Mucosa of descending colon (tissue), 3 donors: ENCODE data around the gene CNOT1. TPM values are rescaled to one million over a fixed set of nuclear protein-coding genes. Genes with fewer than 3 reads are reported as not detected.

ENCODE experiments used
- ATAC-seq: fragments of 200-7000 bp; cut with Tn5 transposase; one replicate; pipeline ENCODE4 v1.9.1; 2020; ENCODE audit warnings: mild to moderate bottlenecking, moderate library complexity
- DNase-seq, 3 donors: peaks; one replicate each; pipeline ENCODE4 v3.0.0-alpha.2; 2020
- H3K36me3 ChIP-seq: fragments of 200-600 bp; one replicate; pipeline ENCODE4 v1.8.0; 2021; ENCODE audit warnings: low read depth, mild to moderate bottlenecking
- H3K4me1 ChIP-seq: fragments of 200-600 bp; one replicate; pipeline ENCODE4 v1.8.0; 2021; ENCODE audit warnings: low read depth, mild to moderate bottlenecking
- H3K4me3 ChIP-seq: fragments of 200-600 bp; one replicate; pipeline ENCODE4 v1.8.0; 2021; ENCODE audit warnings: mild to moderate bottlenecking
- H3K9me3 ChIP-seq: fragments of 200-600 bp; one replicate; pipeline ENCODE4 v1.8.0; 2021; ENCODE audit warnings: mild to moderate bottlenecking
- intact Hi-C, 2 donors: fragments of 100-400 bp; cut with DNase I in 1 of 2; cut with micrococcal nuclease in 1 of 2; formaldehyde crosslinking; loops; one replicate each; pipeline versions ENCODE4 v1.11.0 to v1.11.1; 2022; cut with DNase I, micrococcal nuclease
- total RNA-seq, 3 donors: library from RNA; stranded (reverse); fragmentation: NEBNext Ultra II Directional in 2 of 3; extraction: Animal tissue kit (Norgen Biotek cat#: 25700) in 2 of 3; gene quantifications; one replicate each; pipeline versions ENCODE4 v1.2.1 to v1.2.4, GENCODE V29; 2021 to 2023
- TF ChIP-seq, protein P1 (sequence below): fragments of 200-600 bp; IDR thresholded peaks from one replicate; pipeline ENCODE4 v1.8.0; 2022; ENCODE audit warnings: antibody characterized with exemption, mild to moderate bottlenecking
- donor health status: DM: no; HTN: no; CAD: no; lungs with moderate emphysema.
- donor health status: DM: no; HTN: no; CAD: no.
- donor health status: DM: no; HTN: yes; CAD: no.

The CNOT1 gene
- total RNA-seq, 3 donors from 2014 or later, result 194 to 239 (median 230) TPM

DNA sequence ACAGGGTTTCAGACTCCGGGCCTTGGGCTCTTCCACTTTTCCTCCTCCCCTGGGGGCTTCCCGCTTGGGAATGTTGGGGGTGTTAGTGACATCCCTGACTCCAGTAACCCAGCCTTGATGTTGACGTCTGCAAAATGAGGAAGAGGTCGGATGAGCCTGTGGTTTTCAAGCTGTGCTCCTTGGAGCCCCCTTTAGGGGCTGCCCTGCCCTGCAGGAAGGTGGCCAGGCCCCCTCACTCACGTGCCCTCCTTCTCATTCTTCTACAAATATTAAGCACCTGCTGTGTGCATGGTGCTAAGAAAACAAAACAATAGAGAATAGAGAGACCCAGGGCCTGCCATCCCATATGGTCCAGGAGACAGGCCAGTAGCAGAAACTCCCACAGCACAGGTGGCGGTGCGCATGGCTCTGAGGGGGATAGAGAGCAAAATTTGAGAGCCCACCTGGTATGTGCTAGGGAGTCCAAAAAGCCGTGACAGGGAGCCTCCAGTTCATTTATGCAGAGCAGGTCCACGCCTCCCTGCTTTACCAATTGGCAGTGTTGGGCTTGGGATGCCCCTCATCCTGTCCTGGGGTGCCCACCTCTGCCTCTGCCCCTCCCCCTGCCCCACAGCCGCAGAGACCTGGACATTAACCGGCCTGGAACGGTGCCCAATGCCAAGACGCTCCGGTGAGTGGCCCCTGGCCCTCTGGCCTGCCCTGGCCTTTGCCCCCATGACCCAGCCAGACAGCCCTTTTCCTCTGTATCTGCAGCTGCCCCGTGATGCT, 122.2 kb downstream of the CNOT1 start:
- no peaks in the 10 kb centered on the region for H3K4me1 ChIP-seq
- DNase-seq, result no peak
- H3K9me3 ChIP-seq, result no peaks in the 10 kb centered on the region
- ATAC-seq, result no peak
- H3K4me3 ChIP-seq, result no peak overlapping the region
- no peaks in the 10 kb centered on the region for H3K36me3 ChIP-seq
- intact Hi-C loops, result no loop called here
- TF ChIP-seq, protein P1, sequence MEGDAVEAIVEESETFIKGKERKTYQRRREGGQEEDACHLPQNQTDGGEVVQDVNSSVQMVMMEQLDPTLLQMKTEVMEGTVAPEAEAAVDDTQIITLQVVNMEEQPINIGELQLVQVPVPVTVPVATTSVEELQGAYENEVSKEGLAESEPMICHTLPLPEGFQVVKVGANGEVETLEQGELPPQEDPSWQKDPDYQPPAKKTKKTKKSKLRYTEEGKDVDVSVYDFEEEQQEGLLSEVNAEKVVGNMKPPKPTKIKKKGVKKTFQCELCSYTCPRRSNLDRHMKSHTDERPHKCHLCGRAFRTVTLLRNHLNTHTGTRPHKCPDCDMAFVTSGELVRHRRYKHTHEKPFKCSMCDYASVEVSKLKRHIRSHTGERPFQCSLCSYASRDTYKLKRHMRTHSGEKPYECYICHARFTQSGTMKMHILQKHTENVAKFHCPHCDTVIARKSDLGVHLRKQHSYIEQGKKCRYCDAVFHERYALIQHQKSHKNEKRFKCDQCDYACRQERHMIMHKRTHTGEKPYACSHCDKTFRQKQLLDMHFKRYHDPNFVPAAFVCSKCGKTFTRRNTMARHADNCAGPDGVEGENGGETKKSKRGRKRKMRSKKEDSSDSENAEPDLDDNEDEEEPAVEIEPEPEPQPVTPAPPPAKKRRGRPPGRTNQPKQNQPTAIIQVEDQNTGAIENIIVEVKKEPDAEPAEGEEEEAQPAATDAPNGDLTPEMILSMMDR, result no peak

DNA sequence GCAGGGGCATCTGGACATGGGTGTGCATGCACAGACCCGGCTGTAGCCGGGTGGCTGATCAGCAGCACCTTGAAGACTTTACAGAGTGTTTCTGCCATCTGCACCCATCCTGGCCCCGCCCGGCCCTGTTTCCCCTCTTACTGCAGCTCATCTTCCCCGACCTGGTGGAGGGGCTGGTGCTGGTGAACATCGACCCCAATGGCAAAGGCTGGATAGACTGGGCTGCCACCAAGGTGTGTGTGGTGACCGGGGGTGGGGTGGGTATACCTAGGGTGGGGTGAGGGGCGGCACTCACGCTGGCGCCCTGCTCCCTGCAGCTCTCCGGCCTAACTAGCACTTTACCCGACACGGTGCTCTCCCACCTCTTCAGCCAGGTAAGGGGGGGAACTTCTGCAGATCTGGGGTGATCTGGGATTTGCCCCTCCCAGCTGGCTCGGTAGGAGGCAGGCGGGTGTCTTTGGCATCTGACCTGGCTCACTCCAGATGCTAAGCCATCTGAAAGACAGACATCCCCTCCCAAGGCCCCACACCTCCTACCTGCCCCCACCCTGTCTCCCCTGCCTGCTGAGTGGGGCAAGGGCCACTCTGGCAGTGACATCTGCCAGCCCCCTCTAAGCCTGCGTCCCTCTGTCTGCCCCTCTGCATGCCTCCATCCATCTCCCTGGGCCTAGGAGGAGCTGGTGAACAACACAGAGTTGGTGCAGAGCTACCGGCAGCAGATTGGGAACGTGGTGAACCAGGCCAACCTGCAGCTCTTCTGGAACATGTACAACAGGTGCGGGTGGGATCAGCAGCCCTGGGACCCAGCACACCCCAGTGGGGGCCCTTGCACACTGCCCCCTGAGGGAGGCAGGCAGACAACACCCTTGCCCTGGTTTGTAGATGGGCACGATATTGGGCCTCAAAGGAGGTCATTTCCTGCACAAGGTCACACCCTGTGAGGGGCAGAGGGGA, 123.1 kb downstream of the CNOT1 start:
- Histone ChIP-seq H3K9me3 (no peaks in the 10 kb centered on the region), H3K4me3 (no peak overlapping the region), H3K4me1 (peaks cover 2% of the 10 kb centered on the region), H3K36me3 (no peaks in the 10 kb centered on the region)
- DNase-seq (no peak), ATAC-seq (no peak)
- TF ChIP-seq, protein P1, result no peak
- intact Hi-C loops, result no loop called here

DNA sequence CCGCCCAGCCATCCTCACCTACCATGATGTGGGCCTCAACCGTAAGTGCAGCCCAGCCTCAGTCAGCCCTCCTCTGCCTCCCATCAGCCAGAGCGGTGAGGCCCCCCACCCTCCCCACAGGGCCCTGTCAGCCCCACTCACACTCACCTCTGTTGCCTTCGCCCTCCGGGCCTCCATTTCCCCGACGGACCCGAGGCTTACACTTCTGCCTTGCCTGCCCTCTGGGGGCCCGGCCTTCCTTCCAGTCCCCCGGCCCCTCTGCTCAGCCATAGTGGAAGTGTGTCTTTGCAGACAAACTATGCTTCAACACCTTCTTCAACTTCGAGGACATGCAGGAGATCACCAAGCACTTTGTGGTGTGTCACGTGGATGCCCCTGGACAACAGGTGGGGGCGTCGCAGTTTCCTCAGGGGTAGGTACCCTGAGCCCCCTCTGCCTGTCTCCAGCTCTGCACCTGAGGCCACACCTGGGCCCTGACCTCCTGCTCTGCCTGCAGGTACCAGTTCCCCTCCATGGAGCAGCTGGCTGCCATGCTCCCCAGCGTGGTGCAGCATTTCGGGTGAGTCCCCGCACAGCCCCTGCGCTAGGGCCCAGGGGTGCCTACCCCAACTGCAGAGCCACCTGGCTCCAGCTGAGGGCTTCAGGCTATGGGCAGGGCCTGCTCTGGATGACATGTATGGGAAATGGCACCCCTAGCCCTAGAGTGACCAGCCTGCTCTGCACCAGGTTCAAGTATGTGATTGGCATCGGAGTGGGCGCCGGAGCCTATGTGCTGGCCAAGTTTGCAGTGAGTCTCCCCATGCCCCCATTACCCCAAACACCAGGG, 125.5 kb downstream of the CNOT1 start:
- ATAC-seq (no peak), DNase-seq (no peak)
- H3K36me3 ChIP-seq, result no peaks in the 10 kb centered on the region
- H3K4me1 ChIP-seq, result peaks cover 13% of the 10 kb centered on the region
- TF ChIP-seq, protein P1, result no peak
- H3K9me3 ChIP-seq, result no peaks in the 10 kb centered on the region
- intact Hi-C loops, result no loop called here
- no peak overlapping the region for H3K4me3 ChIP-seq

DNA sequence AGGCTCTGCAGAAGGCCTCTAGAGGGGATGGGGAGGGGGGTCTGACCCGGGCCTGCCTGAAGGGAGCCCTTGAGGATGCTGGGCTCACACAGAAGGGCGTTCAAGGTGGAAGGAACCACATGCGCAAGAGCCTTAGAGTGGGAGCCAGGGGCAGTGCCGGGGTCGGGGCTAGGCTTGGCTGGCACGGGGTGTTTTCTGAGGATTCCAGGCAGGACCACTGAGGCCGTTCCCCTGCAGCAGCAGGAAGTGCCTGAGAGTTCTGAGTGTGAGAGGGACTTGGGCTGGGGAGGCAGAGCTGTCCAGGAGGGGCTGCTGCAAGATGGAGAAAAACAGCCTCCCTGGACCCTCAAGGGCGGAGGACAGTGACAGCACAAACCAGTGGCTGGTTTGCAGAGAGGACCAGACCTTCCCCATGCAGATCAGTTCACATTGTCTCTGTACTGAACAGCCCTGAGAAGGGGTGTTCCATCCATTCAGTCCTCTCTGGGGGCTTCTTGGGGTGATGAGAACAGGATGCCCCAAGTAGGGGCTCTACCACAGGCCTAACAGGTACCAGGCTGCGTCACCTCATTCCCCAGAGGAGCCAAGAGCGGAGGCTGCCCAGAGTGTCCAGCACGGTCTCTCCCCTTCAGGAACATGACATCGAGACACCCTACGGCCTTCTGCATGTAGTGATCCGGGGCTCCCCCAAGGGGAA, 126.3 kb downstream of the CNOT1 start:
- ATAC-seq (no peak), DNase-seq (no peak)
- TF ChIP-seq, protein P1, result no peak
- H3K9me3 ChIP-seq, result no peaks in the 10 kb centered on the region
- intact Hi-C loops, result no loop called here
- no peak overlapping the region for H3K4me3 ChIP-seq
- H3K4me1 ChIP-seq, result peaks cover 13% of the 10 kb centered on the region
- H3K36me3 ChIP-seq, result no peaks in the 10 kb centered on the region
